GM12891 (cell line): ENCODE data around the gene LCMT2.

Experiments
- POLR2A ChIP-seq: IDR thresholded peaks from 2 replicates; pipeline ENCODE4 v1.6.1; 2011; ENCODE audit warnings: low read depth, low read length, control low read depth
- POU2F2 ChIP-seq: IDR thresholded peaks from 2 replicates; pipeline ENCODE4 v1.6.1; 2011; ENCODE audit warnings: low read depth, mild to moderate bottlenecking, control low read depth, low read length, moderate library complexity
- SPI1 ChIP-seq: IDR thresholded peaks from 2 replicates; pipeline ENCODE4 v1.6.1; 2011; ENCODE audit warnings: low read depth, low read length, control low read depth

- TF ChIP-seq POLR2A (no peak), SPI1 (no peak), POU2F2 (no peak)
Observed at GRCh38 chr15:43312378-43312777, 18.0 kb downstream of the LCMT2 start.
